GM18519 (cell line): ENCODE measurements around the gene IRS1.

Experiments used
- ATAC-seq: cut with Tn5 transposase; IDR thresholded peaks from one replicate; pipeline ENCODE4 v1.9.1; 2021; ENCODE audit warnings: mild to moderate bottlenecking, moderate library complexity; ENCODE audit not compliant: unreplicated experiment, low FRiP score

The IRS1 gene

DNA sequence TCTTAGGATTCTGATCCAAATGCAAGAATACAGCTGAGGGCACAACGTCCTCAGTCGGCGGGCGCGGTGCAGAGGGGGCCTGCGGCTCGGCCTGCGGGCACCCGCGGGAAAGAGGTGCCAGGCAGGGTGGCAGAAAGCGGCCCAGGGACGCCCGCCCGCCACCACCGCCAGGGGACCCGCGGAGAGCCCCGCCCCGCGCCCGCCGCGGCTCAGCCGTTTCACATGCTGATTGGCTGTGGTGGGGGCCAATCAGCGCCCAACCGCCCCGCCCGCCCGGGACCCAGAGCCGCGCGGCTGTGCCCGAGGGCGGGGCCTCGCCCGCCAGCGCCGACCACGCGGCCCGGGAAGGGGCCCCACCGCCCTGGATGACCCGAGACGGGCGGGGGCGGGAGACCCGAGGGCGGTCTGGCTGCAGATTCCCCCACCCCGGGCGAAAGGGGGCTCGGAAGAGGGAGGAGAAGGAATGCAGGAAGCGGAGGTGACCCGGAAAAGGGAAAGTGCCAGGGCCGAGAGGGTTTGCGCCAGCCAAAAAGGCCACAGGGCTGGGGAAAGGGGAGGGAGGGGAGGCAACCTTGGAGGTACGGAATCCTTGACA, 8.0 kb downstream of the IRS1 start:
- ATAC-seq = peak; percentile 92

DNA sequence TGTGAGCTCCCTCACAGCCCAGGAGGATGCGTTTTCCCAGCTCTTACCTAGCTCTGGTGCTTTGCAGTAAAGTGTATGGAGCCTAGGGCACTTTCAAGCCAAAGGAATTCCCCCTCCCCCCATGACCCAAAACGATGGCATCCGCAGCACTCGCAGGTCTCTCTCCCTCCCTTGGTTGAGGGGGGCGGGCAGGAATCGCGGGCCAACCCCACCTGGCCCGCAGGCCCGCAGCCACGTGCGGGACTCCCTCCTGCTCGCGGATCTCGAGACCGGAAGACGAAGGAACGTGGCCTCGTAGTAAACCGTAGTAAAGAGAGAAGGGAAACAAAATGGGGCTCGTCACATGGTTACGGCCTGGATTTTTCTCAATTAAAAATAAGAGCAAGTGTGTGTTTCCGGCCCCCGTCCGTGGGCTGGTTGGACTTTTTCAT, 8.5 kb downstream of the IRS1 start:
- ATAC-seq = peak; percentile 45

DNA sequence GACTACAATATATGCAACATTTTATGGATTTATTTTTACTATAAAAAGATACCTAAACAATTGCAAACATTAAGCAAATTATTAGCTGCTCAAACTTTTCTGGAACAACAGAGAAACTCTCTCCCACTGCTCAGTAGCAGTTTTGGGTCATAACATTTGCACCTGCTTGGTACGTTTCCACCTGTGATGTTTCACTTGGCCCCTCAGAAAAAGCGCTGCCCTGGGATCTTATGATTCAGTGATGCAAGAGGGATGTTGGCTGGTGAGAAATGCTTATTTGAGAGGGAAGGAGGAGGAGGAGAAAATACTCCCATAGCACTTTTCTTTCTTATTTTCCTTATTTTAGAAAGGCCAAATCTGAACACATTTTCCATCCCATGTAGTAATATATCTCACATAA, 9.2 kb downstream of the IRS1 start:
- no peak for ATAC-seq

DNA sequence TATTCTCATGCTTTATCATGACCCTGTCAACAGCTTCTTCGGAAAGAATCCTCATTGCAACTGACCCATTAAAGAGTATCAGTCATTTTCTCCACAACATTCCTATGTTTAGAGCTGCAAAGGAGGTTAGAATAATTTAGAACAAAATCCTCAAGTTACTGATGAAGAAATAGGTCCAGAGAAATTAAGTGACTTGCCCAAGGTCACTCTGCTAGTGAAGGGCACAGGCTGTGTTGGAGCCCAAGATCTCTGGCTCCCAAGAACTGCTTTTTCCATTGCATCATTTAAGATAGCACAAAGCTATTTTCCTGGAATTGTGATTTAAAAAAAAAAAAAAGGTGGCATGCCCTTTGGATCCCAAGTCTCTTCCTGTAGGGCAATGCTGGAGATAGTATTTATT, 9.6 kb downstream of the IRS1 start:
- ATAC-seq = no peak

DNA sequence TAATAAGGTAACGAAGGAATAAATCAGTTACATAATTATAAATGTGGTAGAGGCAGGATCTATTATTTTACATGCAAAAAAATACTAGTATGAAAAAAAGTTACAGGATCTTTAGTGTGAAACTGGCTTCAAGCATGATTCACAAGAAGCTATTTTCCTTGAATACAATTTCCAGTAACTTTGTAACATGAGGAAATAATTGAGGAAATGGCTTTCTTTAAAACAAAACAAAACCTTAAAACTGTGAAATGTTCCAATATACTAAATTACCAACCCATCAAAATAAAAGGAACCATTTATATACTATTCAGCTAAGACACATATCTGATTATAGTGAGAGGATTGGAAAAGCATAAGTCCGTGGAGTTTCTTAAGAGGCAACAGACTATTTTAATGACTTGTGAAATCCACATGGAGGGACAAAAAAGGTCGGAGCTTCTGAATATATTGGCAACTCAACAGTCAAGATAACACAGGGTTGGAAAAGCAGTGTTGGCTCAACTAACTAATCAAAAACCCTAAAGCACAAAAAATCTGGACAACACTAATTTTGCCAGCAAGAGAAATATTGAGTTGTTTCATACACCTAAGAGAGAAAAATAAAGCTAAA, 10.6 kb downstream of the IRS1 start:
- ATAC-seq = no peak

DNA sequence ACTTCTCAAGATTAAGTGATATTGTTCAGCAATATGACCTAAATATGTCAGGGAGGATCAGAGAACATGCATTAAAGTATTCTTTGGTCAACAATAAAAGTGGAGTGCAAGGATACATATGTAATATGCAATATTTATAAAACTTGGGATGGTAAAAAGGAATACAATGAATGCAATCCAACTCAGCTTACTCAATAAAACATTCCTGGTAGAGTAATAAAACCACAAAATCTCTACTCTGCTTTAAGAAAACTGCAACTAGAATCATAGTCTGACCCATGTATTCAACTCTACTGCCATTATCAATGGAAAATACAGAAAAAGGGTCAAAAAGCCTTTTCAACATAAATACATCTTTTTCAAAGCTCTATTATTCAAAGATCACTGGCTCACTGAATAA, 11.6 kb downstream of the IRS1 start:
- no peak for ATAC-seq

DNA sequence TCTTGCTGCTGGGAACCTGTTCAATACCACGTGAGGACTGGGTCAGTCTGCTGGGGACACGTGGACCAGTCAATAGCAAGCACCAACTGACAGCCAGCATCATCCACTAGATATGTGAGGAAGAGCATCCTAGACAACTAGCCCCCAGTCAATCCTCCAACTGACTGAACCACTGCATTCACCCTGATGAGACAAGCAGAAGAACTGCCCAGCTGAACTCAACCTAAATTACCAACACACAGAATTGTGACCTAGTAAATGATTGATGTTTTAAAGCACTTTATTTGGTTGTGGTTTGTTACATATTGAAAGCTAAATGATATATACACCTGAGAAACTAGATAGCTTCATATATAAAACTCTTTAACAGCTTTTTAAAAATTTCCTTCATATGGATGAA, 15.7 kb downstream of the IRS1 start:
- ATAC-seq = no peak

DNA sequence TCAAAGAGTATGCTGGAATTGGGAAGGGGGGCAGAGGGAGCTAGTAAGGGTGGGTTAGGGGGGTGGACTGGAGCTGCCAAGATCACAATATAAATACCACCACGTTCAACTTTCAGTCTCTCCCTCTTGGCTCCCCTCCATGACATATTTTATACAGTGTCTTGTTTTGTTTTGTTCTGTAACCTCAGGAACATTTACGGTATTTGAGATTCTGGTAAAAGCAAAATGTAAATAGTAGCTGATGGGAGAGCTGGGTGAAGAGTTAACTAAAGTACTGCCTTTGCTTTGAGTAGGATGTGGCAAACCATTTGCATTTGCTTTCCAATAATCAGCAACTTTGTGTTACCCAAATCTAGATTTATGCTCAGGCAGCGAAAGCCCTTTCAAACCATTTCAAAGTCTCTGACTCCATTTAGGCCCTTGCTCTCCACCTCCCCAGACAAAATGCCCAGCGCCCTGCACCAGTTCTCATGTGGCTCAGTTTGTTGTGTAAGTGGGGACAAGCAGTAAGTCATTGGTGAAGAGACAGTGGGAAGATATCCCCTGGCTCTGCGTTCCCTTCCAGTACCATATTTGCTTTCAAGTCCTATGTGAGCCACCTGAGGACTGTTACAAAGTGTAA, 17.4 kb downstream of the IRS1 start:
- no peak for ATAC-seq

DNA sequence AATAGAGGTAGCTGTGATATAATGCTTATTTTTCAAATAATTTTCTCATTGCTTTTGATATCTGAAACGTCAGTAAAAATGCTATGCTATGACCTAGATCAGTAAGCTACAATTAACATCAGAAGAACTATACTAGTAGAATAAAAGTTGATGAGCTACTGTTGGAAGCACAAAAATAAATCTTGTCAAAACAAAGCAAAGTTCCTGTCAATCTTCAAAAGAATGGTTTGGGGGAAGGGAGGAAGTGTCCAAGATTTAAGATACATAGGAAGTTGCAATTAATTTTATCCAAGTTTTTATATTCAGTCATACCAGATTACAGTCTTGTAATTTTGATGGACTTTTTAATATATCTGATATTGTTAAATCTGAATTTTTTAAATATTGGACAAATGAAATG, 19.2 kb downstream of the IRS1 start:
- no peak for ATAC-seq

DNA sequence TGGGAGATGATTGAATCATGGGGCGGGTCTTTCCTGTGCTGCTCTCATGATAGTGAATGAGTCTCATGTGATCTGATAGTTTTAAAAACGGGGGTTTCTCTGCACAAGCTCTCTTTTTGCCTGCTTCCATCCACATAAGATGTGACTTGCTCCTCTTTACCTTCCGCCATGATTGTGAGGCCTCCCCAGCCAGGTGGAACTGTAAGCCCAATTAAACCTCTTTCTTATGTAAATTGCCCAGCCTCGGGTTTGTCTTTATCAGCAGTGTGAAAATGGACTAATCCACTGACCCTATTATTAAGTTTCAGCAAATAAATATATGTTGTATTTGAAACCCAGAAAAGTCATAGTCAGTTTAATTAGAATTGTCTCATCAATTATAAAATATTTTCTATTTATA, 22.0 kb downstream of the IRS1 start:
- no peak for ATAC-seq

DNA sequence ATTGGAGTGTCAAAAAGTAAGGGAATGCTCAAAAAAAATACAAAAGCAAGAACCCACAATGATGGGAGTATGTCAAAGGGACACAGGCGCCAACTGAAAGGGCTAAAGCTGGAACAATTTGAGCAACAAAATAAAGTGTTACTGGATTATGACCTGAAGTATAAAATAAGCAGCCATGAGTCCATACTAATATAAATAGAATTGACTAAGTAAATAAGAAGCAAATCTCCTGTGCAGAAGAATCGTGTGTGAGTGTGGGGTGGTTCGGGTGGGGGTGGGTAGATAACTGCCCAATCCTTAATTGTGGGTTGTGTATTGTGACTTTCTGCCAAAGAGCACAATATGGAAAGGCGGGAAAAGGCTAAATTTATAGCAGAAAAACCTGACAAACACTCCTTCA, 23.5 kb downstream of the IRS1 start:
- ATAC-seq = no peak

DNA sequence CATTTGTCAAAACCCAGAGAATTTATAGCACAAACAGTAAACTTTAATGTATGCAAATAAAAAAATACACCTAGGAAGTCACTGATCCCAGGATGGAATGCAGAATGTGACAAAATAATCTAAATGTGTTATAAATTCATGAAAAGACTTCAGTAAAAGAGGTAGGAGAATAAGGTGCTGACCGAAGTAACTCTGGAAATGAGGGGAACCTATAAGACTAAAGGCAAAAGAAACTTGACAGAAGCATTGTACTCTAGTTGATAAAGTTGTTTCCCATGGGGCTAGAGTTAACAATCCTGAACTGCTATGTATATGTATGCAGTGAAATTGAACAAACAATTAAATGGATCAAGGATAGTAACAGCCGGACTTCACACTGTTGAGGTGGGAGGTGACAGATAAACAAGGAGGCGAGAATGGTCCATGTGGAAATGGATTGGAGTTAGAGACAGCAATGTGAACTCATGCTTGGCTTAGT, 24.5 kb downstream of the IRS1 start:
- ATAC-seq = no peak

DNA sequence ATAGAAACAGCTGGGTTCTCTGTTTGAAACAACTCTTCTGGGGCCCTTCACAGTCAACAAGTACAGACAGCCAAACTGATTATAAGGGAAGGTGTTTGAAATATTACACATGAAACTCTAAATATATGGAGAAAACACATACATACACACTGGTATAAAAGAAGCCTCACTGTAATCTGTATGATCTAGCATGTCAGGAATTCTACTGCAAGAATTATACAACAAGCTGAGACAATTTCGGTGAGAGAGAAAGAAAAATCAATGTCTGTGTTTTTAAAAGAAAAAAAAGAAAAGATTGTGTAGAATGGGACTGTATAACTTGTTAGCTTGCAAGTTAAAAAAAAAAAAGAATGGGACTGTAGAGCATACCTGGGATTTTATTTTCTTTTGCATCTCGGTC, 26.3 kb downstream of the IRS1 start:
- ATAC-seq = peak; percentile 11

DNA sequence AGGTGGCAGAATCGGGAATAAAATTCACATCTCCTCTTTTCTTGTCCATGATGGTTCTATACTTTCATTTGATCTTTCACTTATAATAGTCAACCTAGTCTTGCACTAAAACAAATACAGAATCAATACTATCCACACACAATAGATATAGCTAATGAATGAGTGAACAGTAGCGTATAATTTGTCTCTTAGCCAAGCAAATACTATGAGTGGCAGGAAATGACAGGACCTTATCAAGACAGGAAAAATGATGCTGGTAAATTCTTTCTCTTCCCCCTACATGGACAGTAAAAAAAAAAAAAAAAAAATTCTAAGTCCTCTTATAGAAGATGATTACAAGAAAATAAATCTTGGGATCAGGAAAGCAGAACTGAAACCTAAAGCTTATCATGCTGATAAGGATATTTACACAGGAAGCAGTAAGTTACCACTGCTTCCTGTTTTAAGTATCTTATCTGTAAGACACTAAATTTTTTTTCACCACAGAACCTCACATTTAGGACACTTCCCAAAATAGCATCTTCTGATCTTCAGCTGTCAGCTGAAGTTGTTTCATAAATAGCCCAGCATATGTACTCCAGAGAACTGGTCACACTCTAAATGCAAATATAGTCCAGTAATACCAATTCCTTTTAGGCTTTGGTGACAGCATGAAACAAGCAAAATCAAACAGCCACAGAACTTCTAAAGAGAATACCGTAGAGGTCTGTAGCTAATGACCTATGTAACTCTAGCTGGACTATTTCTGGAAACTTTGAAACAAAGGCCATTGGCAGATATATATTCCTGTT, 27.0 kb downstream of the IRS1 start:
- peak; percentile 98 for ATAC-seq

DNA sequence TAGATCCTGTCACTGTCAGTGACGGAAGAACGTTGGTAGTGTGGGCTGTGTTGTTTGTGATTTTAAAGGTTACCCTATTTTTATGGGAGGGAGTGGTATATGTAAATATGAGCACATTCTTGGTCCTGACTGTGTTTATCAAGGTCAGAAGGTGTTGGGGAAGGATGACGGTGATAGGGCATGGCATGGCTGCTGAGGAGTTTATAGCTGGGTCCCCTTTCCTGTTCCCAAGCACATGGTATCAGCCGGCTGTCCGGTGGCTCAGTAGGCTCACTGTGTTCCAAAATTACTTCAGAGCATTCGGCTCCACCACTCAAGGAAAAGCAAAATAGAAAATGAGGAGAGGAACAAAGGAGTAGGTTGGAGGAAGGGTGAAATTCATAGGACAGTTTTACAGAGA, 28.6 kb downstream of the IRS1 start:
- ATAC-seq = no peak

DNA sequence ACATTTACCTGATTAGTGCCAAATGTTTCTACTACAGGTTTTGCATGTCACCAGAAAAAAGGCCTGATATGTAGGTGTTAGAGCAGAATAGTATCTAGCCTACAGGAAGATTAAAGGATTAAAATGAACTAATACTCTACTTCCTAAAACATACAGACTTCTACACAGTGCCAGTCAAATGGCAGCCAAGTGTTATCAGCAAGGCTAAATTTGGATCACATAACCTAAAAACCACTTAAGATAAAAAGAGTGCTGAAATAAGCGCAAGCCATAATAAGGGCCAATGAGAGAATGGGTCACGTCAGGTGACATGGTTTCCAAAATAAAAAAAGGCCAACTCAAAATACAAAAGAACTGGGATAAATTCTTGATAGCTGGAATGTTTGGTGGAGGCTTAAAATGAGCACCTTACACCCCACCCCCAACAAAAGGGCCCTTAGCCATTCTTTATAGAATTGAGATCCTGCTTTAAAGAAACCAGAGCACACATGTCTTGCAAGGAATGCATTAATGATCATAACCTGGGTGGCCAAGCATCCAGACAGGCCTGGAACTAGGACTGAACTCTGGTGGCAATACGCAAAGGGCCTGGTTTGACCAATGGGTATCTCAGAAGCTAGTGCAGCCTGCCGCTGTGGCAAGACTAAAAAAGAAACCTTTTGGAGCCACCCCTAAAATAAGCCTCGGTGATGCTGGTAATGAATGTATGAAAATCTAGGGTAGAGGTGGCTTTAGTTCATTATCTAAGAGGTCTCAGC, 32.4 kb downstream of the IRS1 start:
- ATAC-seq = no peak

DNA sequence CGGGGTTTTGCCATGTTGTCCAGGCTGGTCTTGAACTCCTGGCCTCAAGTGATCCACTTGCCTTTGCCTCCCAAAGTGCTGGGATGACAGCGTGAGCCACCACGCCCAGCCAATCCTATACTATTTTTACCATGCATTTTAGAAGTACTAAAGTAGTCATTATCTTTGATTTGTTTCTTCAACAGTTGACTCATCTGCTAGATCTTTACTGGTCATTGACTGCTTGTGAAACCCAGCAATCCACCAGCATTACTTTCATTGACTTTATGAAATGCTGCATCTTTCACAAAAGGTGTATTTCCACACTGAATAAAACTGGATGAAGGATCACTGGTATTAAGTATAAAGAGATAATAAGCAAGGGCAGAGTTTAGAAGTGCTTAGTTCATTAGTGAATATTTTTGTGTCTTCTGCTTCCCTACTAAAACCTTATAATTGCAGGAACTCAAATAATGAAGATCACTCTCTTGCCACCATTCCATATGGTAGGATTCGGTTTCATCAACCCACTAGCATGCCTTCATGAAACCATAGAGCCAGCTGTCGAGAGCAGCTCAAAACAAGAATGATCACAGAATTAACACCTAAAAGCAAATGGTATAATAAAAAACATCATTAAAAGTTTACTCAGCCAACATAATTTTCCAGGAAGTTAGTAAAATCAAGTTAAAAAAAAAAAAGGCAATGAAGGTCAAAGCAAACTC, 33.1 kb downstream of the IRS1 start:
- no peak for ATAC-seq

DNA sequence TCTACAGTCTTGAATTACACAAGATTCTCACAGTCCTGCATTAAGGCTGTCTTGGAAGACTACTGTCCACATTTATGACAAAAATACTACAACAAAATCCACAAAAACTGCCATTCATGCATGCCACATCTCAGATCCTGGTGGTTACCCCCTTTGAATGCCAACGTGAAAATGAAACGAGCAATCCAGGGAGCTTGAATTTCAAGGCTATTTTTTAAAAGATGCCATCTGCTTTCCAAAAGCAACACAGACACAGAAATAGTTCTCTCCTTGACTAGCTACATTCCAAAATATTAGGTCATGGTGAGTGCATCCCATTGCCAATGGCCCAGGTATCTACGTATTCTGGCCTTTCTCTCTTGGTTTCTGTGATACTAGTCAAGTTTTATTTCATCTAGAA, 36.3 kb downstream of the IRS1 start:
- no peak for ATAC-seq

DNA sequence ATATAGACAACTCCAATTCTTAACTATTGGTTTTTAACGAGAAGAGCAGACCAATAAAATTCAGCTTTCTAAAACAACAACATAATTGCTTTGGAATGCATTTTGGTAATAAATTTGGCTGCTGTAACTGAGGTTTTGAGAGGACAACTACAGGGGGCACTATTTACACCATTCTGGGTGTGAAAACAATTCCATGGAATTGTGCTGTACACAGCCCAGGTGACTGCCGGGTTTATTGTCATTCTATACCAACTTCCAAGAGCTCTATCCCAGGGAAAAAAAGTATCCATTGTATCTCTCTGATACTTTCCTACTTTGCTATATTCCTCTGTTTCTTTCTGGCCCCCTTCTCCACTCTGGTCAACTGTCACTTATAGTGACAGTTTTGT, 38.4 kb downstream of the IRS1 start:
- no peak for ATAC-seq
